OCI-LY3 (cell line): ENCODE measurements around the gene PRR23E.

Experiments used
- H2AFZ ChIP-seq: fragments of 200-600, 300-600 bp; shearing (Covaris generic); 2 replicates; pipeline ENCODE4 v1.6.0; 2014; ENCODE audit warnings: antibody characterized with exemption, low read depth, low read length
- H3K27ac ChIP-seq: fragments of 200-600, 300-600 bp; sonication (generic); 2 replicates; pipeline ENCODE4 v1.5.1; 2014; ENCODE audit warnings: mild to moderate bottlenecking, low read length, moderate library complexity, mixed read lengths
- H3K27me3 ChIP-seq: fragments of 200-600, 300-600 bp; sonication (generic); 2 replicates; pipeline ENCODE4 v1.6.1; 2014; ENCODE audit warnings: low read depth, low read length, mixed read lengths
- H3K36me3 ChIP-seq: fragments of 200-600, 300-600 bp; sonication (generic); replicated peaks from 2 replicates; pipeline ENCODE3; 2014; ENCODE audit warnings: low read depth, low read length, mixed read lengths
- H3K4me1 ChIP-seq: fragments of 300-600, 200-600 bp; sonication (generic); 2 replicates; pipeline ENCODE4 v1.6.1; 2014; ENCODE audit warnings: low read length, mixed read lengths
- H3K4me2 ChIP-seq: fragments of 200-600, 300-600 bp; sonication (generic); 2 replicates; pipeline ENCODE4 v1.6.1; 2014; ENCODE audit warnings: low read length, mixed read lengths
- H3K4me3 ChIP-seq: fragments of 300-600, 200-600 bp; sonication (generic); 2 replicates; pipeline ENCODE4 v1.5.1; 2014; ENCODE audit warnings: antibody characterized with exemption, mild to moderate bottlenecking, low read length, moderate library complexity
- H3K79me2 ChIP-seq: fragments of 300-600, 200-600 bp; shearing (Covaris generic); 2 replicates; pipeline ENCODE4 v1.6.1; 2014; ENCODE audit warnings: mild to moderate bottlenecking, low read length, mixed read lengths
- H3K9ac ChIP-seq: fragments of 300-600, 200-600 bp; shearing (Covaris generic); 2 replicates; pipeline ENCODE4 v1.6.0; 2014; ENCODE audit warnings: mild to moderate bottlenecking, low read length, moderate library complexity
- H3K9me3 ChIP-seq: fragments of 200-600, 300-600 bp; shearing (Covaris generic); 2 replicates; pipeline ENCODE4 v1.6.1; 2014; ENCODE audit warnings: low read length, mixed read lengths; ENCODE audit not compliant: insufficient read depth
- H4K20me1 ChIP-seq: fragments of 200-600, 300-600 bp; sonication (generic); 2 replicates; pipeline ENCODE4 v1.6.1; 2016; ENCODE audit warnings: low read length, mixed read lengths; ENCODE audit not compliant: insufficient read depth
- EZH2phosphoT487 ChIP-seq: fragments of 200-600 bp; shearing (Covaris generic); IDR thresholded peaks from 2 replicates; pipeline ENCODE4 v1.6.1; 2018; ENCODE audit warnings: antibody characterized with exemption, mixed run types, low read depth
- TF ChIP-seq, protein P1 (sequence below): fragments of 200-600, 300-600 bp; sonication (generic); IDR thresholded peaks from 2 replicates; pipeline ENCODE4 v1.5.1; 2014; ENCODE audit warnings: antibody characterized with exemption, low read length, low read depth

PRR23E gene

DNA sequence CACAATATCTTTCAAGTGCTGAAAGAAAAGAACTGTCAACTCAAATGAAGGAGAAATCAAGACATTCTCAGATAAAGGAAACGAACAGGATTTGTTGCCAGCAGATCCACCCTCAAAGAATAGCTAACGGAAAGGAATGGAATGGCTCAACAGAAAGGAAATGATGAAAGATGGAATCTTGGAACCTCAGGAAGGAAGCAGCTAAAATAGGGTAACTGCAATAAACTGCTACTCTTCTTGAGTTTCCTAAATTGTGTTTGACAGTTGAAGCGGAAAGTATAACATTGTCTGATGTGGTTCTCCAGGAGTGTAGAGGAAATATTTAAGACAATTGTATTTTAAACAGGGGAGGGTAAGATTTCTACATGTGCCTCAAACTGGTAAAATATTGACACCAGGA, 22.0 kb downstream of the PRR23E start:
- Histone ChIP-seq H3K9me3 (0 out of 2 replicates have a peak, but pooled peaks cover 5% of the 10 kb centered on the region), H3K79me2 (no peaks in the 10 kb centered on the region), H3K4me3 (peak overlapping the region; percentile 56), H3K9ac (no peak overlapping the region), H2AFZ (no peak overlapping the region), H4K20me1 (no peaks in the 10 kb centered on the region), H3K4me1 (peaks cover 81% of the 10 kb centered on the region), H3K4me2 (peak overlapping the region; percentile 82), H3K27me3 (no peaks in the 10 kb centered on the region), H3K36me3 (peaks cover 4% of the 10 kb centered on the region), H3K27ac (peak overlapping the region; percentile 88)
- TF ChIP-seq, protein P1, sequence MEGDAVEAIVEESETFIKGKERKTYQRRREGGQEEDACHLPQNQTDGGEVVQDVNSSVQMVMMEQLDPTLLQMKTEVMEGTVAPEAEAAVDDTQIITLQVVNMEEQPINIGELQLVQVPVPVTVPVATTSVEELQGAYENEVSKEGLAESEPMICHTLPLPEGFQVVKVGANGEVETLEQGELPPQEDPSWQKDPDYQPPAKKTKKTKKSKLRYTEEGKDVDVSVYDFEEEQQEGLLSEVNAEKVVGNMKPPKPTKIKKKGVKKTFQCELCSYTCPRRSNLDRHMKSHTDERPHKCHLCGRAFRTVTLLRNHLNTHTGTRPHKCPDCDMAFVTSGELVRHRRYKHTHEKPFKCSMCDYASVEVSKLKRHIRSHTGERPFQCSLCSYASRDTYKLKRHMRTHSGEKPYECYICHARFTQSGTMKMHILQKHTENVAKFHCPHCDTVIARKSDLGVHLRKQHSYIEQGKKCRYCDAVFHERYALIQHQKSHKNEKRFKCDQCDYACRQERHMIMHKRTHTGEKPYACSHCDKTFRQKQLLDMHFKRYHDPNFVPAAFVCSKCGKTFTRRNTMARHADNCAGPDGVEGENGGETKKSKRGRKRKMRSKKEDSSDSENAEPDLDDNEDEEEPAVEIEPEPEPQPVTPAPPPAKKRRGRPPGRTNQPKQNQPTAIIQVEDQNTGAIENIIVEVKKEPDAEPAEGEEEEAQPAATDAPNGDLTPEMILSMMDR, result no peak
- no peak for TF ChIP-seq EZH2phosphoT487

DNA sequence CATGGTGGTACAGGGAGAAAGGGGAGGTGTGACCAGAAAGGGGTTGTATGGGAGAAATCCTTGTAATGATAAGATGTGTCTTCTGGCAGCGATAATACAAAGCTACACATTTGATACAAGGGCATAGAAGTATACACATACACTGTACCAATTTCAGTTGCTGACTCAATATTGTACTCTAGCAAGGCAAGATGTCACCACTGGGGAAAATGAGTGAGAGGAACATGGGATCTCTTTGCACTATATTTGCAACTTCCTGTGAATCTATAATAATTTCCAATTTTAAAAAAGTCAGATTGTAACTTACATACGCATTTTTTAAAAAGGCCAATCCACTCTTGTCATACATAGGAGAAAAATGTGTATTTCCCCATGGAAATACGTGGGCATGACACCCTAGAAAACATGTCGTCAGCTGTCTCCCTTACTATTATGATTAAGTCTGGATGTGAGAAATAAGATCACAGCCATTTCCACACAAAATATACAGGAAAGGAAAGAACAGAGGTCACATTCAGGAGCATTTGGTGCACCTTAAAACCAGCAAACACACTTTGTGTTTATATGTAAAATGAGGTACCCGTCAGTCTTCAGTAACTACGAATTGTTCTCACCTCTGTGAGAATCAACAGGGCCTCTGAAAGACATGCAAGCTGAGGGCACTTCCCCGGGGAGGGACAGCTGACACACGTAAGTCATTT, 22.9 kb downstream of the PRR23E start:
- peaks cover 81% of the 10 kb centered on the region for H3K4me1 ChIP-seq
- peak overlapping the region; percentile 56; the same call in 1 of the 2 replicates for H3K9ac ChIP-seq
- peaks cover 4% of the 10 kb centered on the region for H3K36me3 ChIP-seq
- TF ChIP-seq, protein P1, result no peak
- TF ChIP-seq EZH2phosphoT487, result no peak
- H3K27me3 ChIP-seq, result no peaks in the 10 kb centered on the region
- no peaks in the 10 kb centered on the region for H3K79me2 ChIP-seq
- 0 out of 2 replicates have a peak, but pooled peaks cover 5% of the 10 kb centered on the region for H3K9me3 ChIP-seq
- peak overlapping the region; percentile 56 for H3K4me3 ChIP-seq
- peak overlapping the region; percentile 88 for H3K27ac ChIP-seq
- H2AFZ ChIP-seq, result peak overlapping the region; percentile 40; the same call in 1 of the 2 replicates
- peak overlapping the region; percentile 82 for H3K4me2 ChIP-seq
- H4K20me1 ChIP-seq, result no peaks in the 10 kb centered on the region

DNA sequence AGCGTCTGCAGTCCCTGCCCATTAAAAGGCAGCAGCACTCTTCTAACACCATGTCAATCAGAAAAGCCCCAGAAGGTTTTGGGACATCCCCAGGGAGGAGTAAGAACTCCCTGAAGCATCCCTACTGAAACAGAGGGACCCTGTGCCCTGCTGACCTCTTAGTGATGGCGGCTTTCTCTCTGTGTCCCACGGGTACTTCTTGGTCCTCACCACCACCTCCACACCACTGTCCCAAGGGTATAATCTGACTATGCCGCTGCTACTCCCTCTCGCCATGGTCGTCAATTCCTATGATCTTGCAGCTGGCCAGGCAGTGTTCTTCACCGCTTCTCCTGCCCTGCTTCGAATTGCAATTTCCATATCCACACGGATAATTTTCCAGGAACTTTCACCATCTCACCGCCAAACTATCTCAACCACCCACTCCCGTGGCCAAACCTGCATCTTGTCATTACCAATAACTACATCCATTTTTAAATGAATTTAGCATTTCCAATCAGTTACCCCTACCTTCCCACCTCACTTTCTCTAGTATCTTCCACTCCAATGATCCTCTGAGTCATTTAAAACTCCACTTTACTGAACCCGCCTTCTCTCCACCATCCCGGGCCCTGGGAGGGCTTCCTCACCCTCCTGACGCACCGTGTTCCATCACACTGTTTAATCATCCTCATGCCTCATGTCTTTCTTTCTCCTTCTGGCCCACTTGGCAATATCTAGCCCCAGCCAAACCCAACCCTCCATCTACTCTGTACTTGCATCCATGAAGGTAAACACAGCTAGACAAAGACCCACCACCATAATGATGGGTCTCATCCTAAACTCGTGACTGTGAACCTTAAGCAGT, 23.7 kb downstream of the PRR23E start:
- Histone ChIP-seq H3K79me2 (no peaks in the 10 kb centered on the region), H3K4me2 (peak overlapping the region; percentile 82), H3K27ac (peak overlapping the region; percentile 88), H3K36me3 (peaks cover 4% of the 10 kb centered on the region), H2AFZ (no peak overlapping the region), H3K4me1 (peaks cover 81% of the 10 kb centered on the region), H3K4me3 (peak overlapping the region; percentile 56), H3K9me3 (0 out of 2 replicates have a peak, but pooled peaks cover 5% of the 10 kb centered on the region), H3K27me3 (no peaks in the 10 kb centered on the region), H4K20me1 (no peaks in the 10 kb centered on the region), H3K9ac (no peak overlapping the region; the same call in 1 of the 2 replicates)
- no peak for TF ChIP-seq EZH2phosphoT487
- TF ChIP-seq, protein P1, result no peak
